AG09319 (cell line): ENCODE data around the gene CAPN9.

Experiments used
- DNase-seq: peaks from one replicate; pipeline ENCODE4 v3.0.0-alpha.2; 2010; ENCODE audit warnings: low read depth; ENCODE audit errors: extremely low read depth
- CTCF ChIP-seq: IDR thresholded peaks from 2 replicates; pipeline ENCODE4 v1.5.1; 2011; ENCODE audit warnings: low read depth, mild to moderate bottlenecking, inconsistent platforms, low read length, moderate library complexity

Gene CAPN9

DNA sequence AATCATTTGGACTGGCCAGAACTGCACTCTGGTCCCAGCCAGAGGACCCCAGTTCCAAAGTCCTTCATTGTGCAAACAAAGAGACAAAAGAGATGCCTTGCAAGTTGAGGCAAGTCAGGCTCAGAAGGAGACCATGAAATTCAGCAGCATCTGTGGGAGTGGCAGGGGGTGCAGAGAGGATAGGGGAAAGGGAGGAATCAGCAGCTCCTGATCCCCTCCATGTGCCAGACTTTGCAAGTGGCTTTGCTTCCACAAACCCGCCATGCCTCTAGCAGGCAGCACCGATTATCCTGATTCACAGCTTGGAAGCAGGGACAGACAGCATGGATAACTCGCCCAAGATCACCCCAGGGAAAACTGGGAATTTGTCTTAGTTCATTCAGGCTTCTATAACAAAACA is 2.1 kb upstream of the CAPN9 start:
- TF ChIP-seq CTCF, result no peak
- no peak for DNase-seq

- no peak for TF ChIP-seq CTCF
- DNase-seq, result no peak
These were observed 571 bp upstream of the CAPN9 start for GRCh38 chr1:230746617-230747016.

GRCh38 chr1:230747890-230748800 is 957 bp downstream of the CAPN9 start:
- TF ChIP-seq CTCF, result no peak
- DNase-seq, result no peak

DNA sequence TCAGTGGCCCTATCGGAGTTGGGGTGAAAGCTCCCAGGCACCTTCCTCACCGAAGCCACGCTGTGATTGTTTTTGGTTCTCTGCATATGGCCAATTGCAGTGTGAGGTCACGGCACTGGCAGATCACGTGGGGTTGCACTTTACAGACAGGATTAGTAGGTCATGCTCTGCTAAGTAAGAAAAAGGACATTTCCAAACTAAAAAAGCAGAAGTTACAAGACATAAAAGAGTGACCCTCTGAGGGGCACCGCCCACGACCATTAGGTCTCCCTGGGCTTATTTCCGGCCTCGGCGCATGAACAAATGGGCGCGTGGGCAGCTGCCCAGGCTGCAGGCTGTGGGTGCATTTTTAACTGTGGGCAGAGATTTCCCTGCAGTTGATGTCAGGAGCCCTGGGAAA is 2.0 kb downstream of the CAPN9 start:
- DNase-seq, result no peak
- no peak for TF ChIP-seq CTCF

GRCh38 chr1:230749635-230750034 is 2.4 kb downstream of the CAPN9 start:
- no peak for DNase-seq
- TF ChIP-seq CTCF, result no peak

- DNase-seq, result no peak
- TF ChIP-seq CTCF, result no peak
These were observed 3.4 kb downstream of the CAPN9 start for GRCh38 chr1:230750576-230750975.

GRCh38 chr1:230750986-230751625 is 3.9 kb downstream of the CAPN9 start:
- no peak for TF ChIP-seq CTCF

More at GRCh38 chr1:230750986-230751625, 3.9 kb downstream of the CAPN9 start:
- no peak for DNase-seq
